ENCODE measurements around the gene KLRC3. TPM values are rescaled to one million over a fixed set of nuclear protein-coding genes. Genes with fewer than 3 reads are reported as not detected.
"Not testable (repeated sequence)": the region's sequence is repeated elsewhere in the genome, so short reads cannot be mapped to it uniquely, and the experiment has no call there.

Gene KLRC3
- total and polyA plus RNA-seq, 2 donors (not counting 3 experiments of a cell fraction or from before 2014, with no cell fraction given) = not detected

- POLR2A ChIA-PET = not testable (repeated sequence)
These were observed 1.8 kb upstream of the KLRC3 start for GRCh38 chr12:10422159-10422558.

GRCh38 chr12:10409392-10409791, 11.0 kb downstream of the KLRC3 start, which contains the start of gene KLRC4:
TSS of gene KLRC4 (minus strand) at chr12:10409757. CDS start at chr12:10409575, 182 bp downstream.
- BruUV-seq (replicated peaks) = no TSS peak
- peak; percentile 60 for DNase-seq (ENCODE audit: low read depth, low spot score)
- no peak within 1 kb of the TSS for H2AFZ ChIP-seq (ENCODE audit: low read depth, low read length)
- H3K36me3 ChIP-seq (ENCODE audit: control insufficient read depth in 2 of 2, extremely low read depth in 1 of 2, insufficient read depth in 2 of 2, low read length in 2 of 2) = no peaks in the 10 kb centered on the region
- no peaks in the 10 kb centered on the region for H3K4me1 ChIP-seq (ENCODE audit: control insufficient read depth, extremely low read depth, insufficient read depth, low read length)
- H3K79me2 ChIP-seq (ENCODE audit: control insufficient read depth, insufficient read depth, low read length) = no peaks in the 10 kb centered on the region
- FAIRE-seq = no peak
- intact Hi-C loops (cut with micrococcal nuclease) (no loop called here), dilution Hi-C loops (cut with MboI; ENCODE audit: extremely low pct_ligation_motif_present, low sequenced_read_pairs) (no loop called here)
- CTCF ChIA-PET = no interaction called here
- H4K20me1 ChIP-seq (replicated peaks; ENCODE audit: control insufficient read depth, extremely low read depth, insufficient read depth, low read length) = no peaks in the 10 kb centered on the region
- H3K9me1 ChIP-seq (replicated peaks; ENCODE audit: control insufficient read depth, extremely low read depth, insufficient read depth, low read length) = no peaks in the 10 kb centered on the region
- no peak for TF ChIP-seq POLR2AphosphoS5 (IDR thresholded peaks at IDR 0.05; ENCODE audit: insufficient read depth, low read depth, low read length)
- no peak for TF ChIP-seq POLR2A (IDR thresholded peaks at IDR 0.05; ENCODE audit: low read depth, low read length)
- TF ChIP-seq MYC (IDR thresholded peaks at IDR 0.05; ENCODE audit: low read depth, low read length) = no peak
- TF ChIP-seq, protein P1, sequence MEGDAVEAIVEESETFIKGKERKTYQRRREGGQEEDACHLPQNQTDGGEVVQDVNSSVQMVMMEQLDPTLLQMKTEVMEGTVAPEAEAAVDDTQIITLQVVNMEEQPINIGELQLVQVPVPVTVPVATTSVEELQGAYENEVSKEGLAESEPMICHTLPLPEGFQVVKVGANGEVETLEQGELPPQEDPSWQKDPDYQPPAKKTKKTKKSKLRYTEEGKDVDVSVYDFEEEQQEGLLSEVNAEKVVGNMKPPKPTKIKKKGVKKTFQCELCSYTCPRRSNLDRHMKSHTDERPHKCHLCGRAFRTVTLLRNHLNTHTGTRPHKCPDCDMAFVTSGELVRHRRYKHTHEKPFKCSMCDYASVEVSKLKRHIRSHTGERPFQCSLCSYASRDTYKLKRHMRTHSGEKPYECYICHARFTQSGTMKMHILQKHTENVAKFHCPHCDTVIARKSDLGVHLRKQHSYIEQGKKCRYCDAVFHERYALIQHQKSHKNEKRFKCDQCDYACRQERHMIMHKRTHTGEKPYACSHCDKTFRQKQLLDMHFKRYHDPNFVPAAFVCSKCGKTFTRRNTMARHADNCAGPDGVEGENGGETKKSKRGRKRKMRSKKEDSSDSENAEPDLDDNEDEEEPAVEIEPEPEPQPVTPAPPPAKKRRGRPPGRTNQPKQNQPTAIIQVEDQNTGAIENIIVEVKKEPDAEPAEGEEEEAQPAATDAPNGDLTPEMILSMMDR (IDR thresholded peaks at IDR 0.05; ENCODE audit: extremely low read depth in 1 of 2, insufficient read depth in 1 of 2, low read depth in 1 of 2, low read length in 2 of 2) = no peak
- no peak within 1 kb of the TSS for H3K4me2 ChIP-seq (ENCODE audit: insufficient read depth, low read length)
- H3K9me3 ChIP-seq (replicated peaks; ENCODE audit: control insufficient read depth, insufficient read depth, low read length) = no peaks in the 10 kb centered on the region
- no peak within 1 kb of the TSS for H3K4me3 ChIP-seq (replicated peaks in 1 of 3; ENCODE audit: insufficient read depth in 1 of 3, low read depth in 1 of 3, low read length in 3 of 3)
- no peaks in the 10 kb centered on the region for H3K27me3 ChIP-seq (ENCODE audit: control insufficient read depth in 2 of 2, insufficient read depth in 2 of 2, low read length in 2 of 2)
- no peak within 1 kb of the TSS for H3K27ac ChIP-seq (ENCODE audit: insufficient read depth, low read depth, low read length)
- POLR2A ChIA-PET = no interaction called here
- no peak within 1 kb of the TSS for H3K9ac ChIP-seq (replicated peaks; ENCODE audit: extremely low read depth, insufficient read depth, low read length)

More at GRCh38 chr12:10422159-10422558, 1.8 kb upstream of the KLRC3 start:
- H3K9ac ChIP-seq (replicated peaks; ENCODE audit: extremely low read depth, insufficient read depth, low read length); CTCF ChIA-PET; H3K9me3 ChIP-seq (replicated peaks; ENCODE audit: control insufficient read depth, insufficient read depth, low read length); H3K9me1 ChIP-seq (replicated peaks; ENCODE audit: control insufficient read depth, extremely low read depth, insufficient read depth, low read length); H3K27me3 ChIP-seq (ENCODE audit: control insufficient read depth in 2 of 2, insufficient read depth in 2 of 2, low read length in 2 of 2); H3K27ac ChIP-seq (ENCODE audit: insufficient read depth, low read depth, low read length); H3K4me2 ChIP-seq (ENCODE audit: insufficient read depth, low read length); H4K20me1 ChIP-seq (replicated peaks; ENCODE audit: control insufficient read depth, extremely low read depth, insufficient read depth, low read length); DNase-seq (ENCODE audit: low read depth, low spot score); H3K4me3 ChIP-seq (replicated peaks in 1 of 3; ENCODE audit: insufficient read depth in 1 of 3, low read depth in 1 of 3, low read length in 3 of 3); H2AFZ ChIP-seq (ENCODE audit: low read depth, low read length); H3K36me3 ChIP-seq (ENCODE audit: control insufficient read depth in 2 of 2, extremely low read depth in 1 of 2, insufficient read depth in 2 of 2, low read length in 2 of 2); H3K79me2 ChIP-seq (ENCODE audit: control insufficient read depth, insufficient read depth, low read length); H3K4me1 ChIP-seq (ENCODE audit: control insufficient read depth, extremely low read depth, insufficient read depth, low read length); intact Hi-C loops (cut with micrococcal nuclease); dilution Hi-C loops (cut with MboI; ENCODE audit: extremely low pct_ligation_motif_present, low sequenced_read_pairs); BruUV-seq (replicated peaks): not testable (repeated sequence)
- TF ChIP-seq GATA2 (IDR thresholded peaks at IDR 0.05; ENCODE audit: insufficient read depth, insufficient read length, low read depth, low read length) = peak; percentile 15
- FAIRE-seq = peak; percentile 49

All from endothelial cell of umbilical vein (primary cell).